ENCODE data around the gene LRFN2.

- TF ChIP-seq CTCF (optimal IDR thresholded peaks at IDR 0.05 in 1 of 3, IDR thresholded peaks at IDR 0.05 in 1 of 3, conservative IDR thresholded peaks at IDR 0.05 in 1 of 3; ENCODE audit: extremely low read depth in 1 of 3, insufficient read depth in 2 of 3, low read length in 3 of 3) (no peak), EZH2 (IDR thresholded peaks at IDR 0.05; ENCODE audit: low read length) (no peak)
Measured at GRCh38 chr6:40408786-40409542, 178.2 kb downstream of the LRFN2 start.
